ENCODE measurements around the gene NPPB. TPM values are rescaled to one million over a fixed set of nuclear protein-coding genes. Genes with fewer than 3 reads are reported as not detected.

NPPB gene
- total RNA-seq, 1 experiment from 2014 or later, result 43.4 TPM

DNA sequence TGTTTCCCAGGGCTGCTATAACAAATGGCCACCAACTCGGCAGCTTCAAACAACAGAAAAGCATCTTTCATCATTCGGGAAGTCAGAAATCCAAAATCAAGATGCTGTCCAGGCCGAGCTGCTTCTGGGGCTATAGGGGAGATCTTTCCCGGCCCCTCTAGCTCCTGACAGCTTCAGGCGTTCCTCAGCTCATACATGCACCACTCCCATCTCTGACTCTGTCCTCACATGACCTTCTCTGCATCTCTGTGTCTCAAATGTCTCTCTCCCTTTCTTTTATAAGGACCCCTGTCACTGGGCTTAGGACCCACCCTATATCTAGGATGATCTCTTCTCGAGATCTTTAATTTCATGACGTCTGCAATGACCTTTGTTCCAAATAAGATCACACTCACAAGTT is 13.8 kb upstream of the NPPB start:
- H3K27me3 Mint-ChIP-seq (ENCODE audit: insufficient read depth, unreplicated experiment), result no peaks in the 10 kb centered on the region
- H3K36me3 Mint-ChIP-seq (ENCODE audit: insufficient read depth, unreplicated experiment), result no peaks in the 10 kb centered on the region
- Histone ChIP-seq H3K36me3 (ENCODE audit: control insufficient read depth, insufficient read depth, low read length) (no peaks in the 10 kb centered on the region), H3K27me3 (replicated peaks; ENCODE audit: control insufficient read depth, insufficient read depth, low read length) (no peaks in the 10 kb centered on the region), H3K4me3 (ENCODE audit: low read depth, low read length) (no peak overlapping the region), H3K9me3 (no peaks in the 10 kb centered on the region), H3K4me1 (no peaks in the 10 kb centered on the region)
- CTCF ChIA-PET, result interaction anchor here (1.2 kb wide), 1 partner anchor 72 kb away, joined by 5 read pairs; no protein-coding TSS in a partner anchor
- BruUV-seq (replicated peaks), result no TSS peak
- no peaks in the 10 kb centered on the region for H3K4me1 Mint-ChIP-seq (ENCODE audit: low read depth, unreplicated experiment)
- H3K4me3 Mint-ChIP-seq (ENCODE audit: unreplicated experiment), result no peak overlapping the region
- POLR2A ChIA-PET, result interaction anchor here (1.0 kb wide), 1 partner anchor 36 kb away, joined by 3 read pairs; no protein-coding TSS in a partner anchor
- intact Hi-C loops (cut with micrococcal nuclease; ENCODE audit: unreplicated experiment), result no loop called here
- no peak for TF ChIP-seq CTCF (IDR thresholded peaks at IDR 0.05; ENCODE audit: insufficient read depth in 1 of 2, low read depth in 1 of 2, low read length in 1 of 2, severe bottlenecking in 1 of 2, unreplicated experiment in 1 of 2)
- H3K27ac Mint-ChIP-seq (ENCODE audit: unreplicated experiment), result no peak overlapping the region
- no peak for DNase-seq
- no peaks in the 10 kb centered on the region for H3K9me3 Mint-ChIP-seq (ENCODE audit: unreplicated experiment)

DNA sequence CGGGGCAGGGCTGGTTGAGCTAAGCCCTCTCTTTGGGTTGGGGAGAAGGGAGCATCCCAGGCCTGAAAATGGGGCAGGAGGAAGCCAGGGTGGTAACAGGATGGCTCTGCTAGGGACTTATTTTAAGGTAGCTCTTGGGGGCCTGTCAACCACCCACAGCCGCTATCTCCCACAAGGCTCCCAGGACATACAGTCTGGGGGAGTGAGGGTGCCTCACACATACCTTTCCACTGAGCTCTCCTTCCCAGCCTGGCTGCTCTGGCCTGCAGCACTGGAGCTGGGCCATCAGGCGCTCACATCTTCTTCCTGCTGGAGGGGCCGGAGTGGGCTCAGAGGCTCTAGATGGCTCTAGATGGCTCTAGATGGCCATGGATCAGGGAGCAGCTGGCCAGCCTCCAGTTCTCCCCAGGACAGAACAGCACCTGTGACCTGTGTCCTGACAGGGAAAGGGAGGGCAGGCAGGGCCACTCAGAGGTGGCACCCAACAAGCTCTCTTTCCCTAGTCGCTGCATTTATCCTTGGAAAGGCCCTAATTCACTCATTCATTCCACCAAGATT is 11.0 kb upstream of the NPPB start:
- Histone ChIP-seq H3K4me1 (no peaks in the 10 kb centered on the region), H3K4me3 (ENCODE audit: low read depth, low read length) (no peak overlapping the region), H3K9me3 (no peaks in the 10 kb centered on the region), H3K27me3 (replicated peaks; ENCODE audit: control insufficient read depth, insufficient read depth, low read length) (no peaks in the 10 kb centered on the region), H3K36me3 (ENCODE audit: control insufficient read depth, insufficient read depth, low read length) (no peaks in the 10 kb centered on the region)
- ChIA-PET CTCF (interaction anchor here (1.1 kb wide), 1 partner anchor 11 kb away, joined by 3 read pairs; the partner anchor contains the start of gene NPPB), POLR2A (no interaction called here)
- no TSS peak for BruUV-seq (replicated peaks)
- TF ChIP-seq CTCF (IDR thresholded peaks at IDR 0.05; ENCODE audit: insufficient read depth in 1 of 2, low read depth in 1 of 2, low read length in 1 of 2, severe bottlenecking in 1 of 2, unreplicated experiment in 1 of 2), result no peak
- Mint-ChIP-seq H3K4me1 (ENCODE audit: low read depth, unreplicated experiment) (no peaks in the 10 kb centered on the region), H3K27me3 (ENCODE audit: insufficient read depth, unreplicated experiment) (no peaks in the 10 kb centered on the region), H3K27ac (ENCODE audit: unreplicated experiment) (no peak overlapping the region), H3K36me3 (ENCODE audit: insufficient read depth, unreplicated experiment) (no peaks in the 10 kb centered on the region), H3K4me3 (ENCODE audit: unreplicated experiment) (no peak overlapping the region), H3K9me3 (ENCODE audit: unreplicated experiment) (no peaks in the 10 kb centered on the region)
- DNase-seq, result no peak
- intact Hi-C loops (cut with micrococcal nuclease; ENCODE audit: unreplicated experiment), result no loop called here

- ChIA-PET POLR2A (no interaction called here), CTCF (interaction anchor here (1.1 kb wide), 1 partner anchor 10 kb away, joined by 3 read pairs; the partner anchor contains the start of gene NPPB)
- no peaks in the 10 kb centered on the region for H3K27me3 Mint-ChIP-seq (ENCODE audit: insufficient read depth, unreplicated experiment)
- H3K9me3 Mint-ChIP-seq (ENCODE audit: unreplicated experiment), result no peaks in the 10 kb centered on the region
- Histone ChIP-seq H3K4me1 (no peaks in the 10 kb centered on the region), H3K36me3 (ENCODE audit: control insufficient read depth, insufficient read depth, low read length) (no peaks in the 10 kb centered on the region), H3K4me3 (ENCODE audit: low read depth, low read length) (no peak overlapping the region), H3K9me3 (no peaks in the 10 kb centered on the region), H3K27me3 (replicated peaks; ENCODE audit: control insufficient read depth, insufficient read depth, low read length) (no peaks in the 10 kb centered on the region)
- no peak for DNase-seq
- H3K4me1 Mint-ChIP-seq (ENCODE audit: low read depth, unreplicated experiment), result no peaks in the 10 kb centered on the region
- no TSS peak for BruUV-seq (replicated peaks)
- no peak overlapping the region for H3K27ac Mint-ChIP-seq (ENCODE audit: unreplicated experiment)
- no peak overlapping the region for H3K4me3 Mint-ChIP-seq (ENCODE audit: unreplicated experiment)
- no peaks in the 10 kb centered on the region for H3K36me3 Mint-ChIP-seq (ENCODE audit: insufficient read depth, unreplicated experiment)
- intact Hi-C loops (cut with micrococcal nuclease; ENCODE audit: unreplicated experiment), result no loop called here
- TF ChIP-seq CTCF (IDR thresholded peaks at IDR 0.05; ENCODE audit: insufficient read depth in 1 of 2, low read depth in 1 of 2, low read length in 1 of 2, severe bottlenecking in 1 of 2, unreplicated experiment in 1 of 2), result no peak
Observed at GRCh38 chr1:11869104-11869503, 10.4 kb upstream of the NPPB start.

Data from Caco-2 (cell line).